22Rv1 (cell line): ENCODE data around the gene RPS6KL1.

ENCODE experiments used
- ZFX ChIP-seq: fragments of 450-650 bp; IDR thresholded peaks from 2 replicates; pipeline ENCODE4 v1.6.1; 2017; ENCODE audit warnings: antibody characterized with exemption, borderline replicate concordance
- TF ChIP-seq, protein P1 (sequence below): fragments of 450-650 bp; IDR thresholded peaks from 2 replicates; pipeline ENCODE4 v1.5.1; 2017; ENCODE audit warnings: mild to moderate bottlenecking

DNA sequence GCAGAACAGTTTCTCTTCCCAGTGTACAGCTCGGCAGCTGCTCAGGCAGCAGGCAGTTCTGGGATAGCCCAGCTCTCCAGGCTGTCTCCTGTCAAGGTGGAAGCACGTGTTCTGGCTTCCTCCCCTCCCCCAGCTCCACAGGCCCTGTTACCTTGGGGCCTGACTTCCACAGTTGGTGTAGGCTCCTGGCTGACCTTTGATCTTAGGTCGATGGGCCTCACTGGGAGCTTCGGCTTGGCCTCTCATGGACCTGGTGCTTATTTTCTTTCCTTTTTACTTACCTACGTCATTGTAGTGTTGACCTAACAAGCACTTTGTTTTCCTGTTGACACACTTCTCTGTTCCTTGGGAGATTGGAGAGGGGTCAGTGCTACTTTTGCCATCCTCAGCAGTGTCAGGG is 24.4 kb downstream of the RPS6KL1 start:
- TF ChIP-seq, protein P1, sequence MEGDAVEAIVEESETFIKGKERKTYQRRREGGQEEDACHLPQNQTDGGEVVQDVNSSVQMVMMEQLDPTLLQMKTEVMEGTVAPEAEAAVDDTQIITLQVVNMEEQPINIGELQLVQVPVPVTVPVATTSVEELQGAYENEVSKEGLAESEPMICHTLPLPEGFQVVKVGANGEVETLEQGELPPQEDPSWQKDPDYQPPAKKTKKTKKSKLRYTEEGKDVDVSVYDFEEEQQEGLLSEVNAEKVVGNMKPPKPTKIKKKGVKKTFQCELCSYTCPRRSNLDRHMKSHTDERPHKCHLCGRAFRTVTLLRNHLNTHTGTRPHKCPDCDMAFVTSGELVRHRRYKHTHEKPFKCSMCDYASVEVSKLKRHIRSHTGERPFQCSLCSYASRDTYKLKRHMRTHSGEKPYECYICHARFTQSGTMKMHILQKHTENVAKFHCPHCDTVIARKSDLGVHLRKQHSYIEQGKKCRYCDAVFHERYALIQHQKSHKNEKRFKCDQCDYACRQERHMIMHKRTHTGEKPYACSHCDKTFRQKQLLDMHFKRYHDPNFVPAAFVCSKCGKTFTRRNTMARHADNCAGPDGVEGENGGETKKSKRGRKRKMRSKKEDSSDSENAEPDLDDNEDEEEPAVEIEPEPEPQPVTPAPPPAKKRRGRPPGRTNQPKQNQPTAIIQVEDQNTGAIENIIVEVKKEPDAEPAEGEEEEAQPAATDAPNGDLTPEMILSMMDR = no peak
- no peak for TF ChIP-seq ZFX
